Measurements from ENCODE around the gene ZNF607.
"Not testable (repeated sequence)": the region's sequence is repeated elsewhere in the genome, so short reads cannot be mapped to it uniquely, and the experiment has no call there.

The ZNF607 gene

GRCh38 chr19:37719111-37719926 is at the start of gene ZNF607:
ZNF607 (minus strand) TSS chr19:37719761; CDS start chr19:37711618, 8,143 bp downstream.
- in situ Hi-C loops (cut with MboI; ENCODE audit: low sequenced_read_pairs) = no loop called here

GRCh38 chr19:37763488-37763887 is 43.9 kb upstream of the ZNF607 start:
- in situ Hi-C loops (cut with MboI; ENCODE audit: low sequenced_read_pairs) = no loop called here

- in situ Hi-C loops (cut with MboI; ENCODE audit: low sequenced_read_pairs) = not testable (repeated sequence)
These were observed 38.1 kb upstream of the ZNF607 start for GRCh38 chr19:37757683-37758082.

- in situ Hi-C loops (cut with MboI; ENCODE audit: low sequenced_read_pairs) = no loop called here
These were observed 18.8 kb upstream of the ZNF607 start for GRCh38 chr19:37738371-37738770.

GRCh38 chr19:37725181-37725580 is 5.6 kb upstream of the ZNF607 start:
- in situ Hi-C loops (cut with MboI; ENCODE audit: low sequenced_read_pairs) = no loop called here

- in situ Hi-C loops (cut with MboI; ENCODE audit: low sequenced_read_pairs) = no loop called here
These were observed 335 bp upstream of the ZNF607 start for GRCh38 chr19:37719927-37720265.

- in situ Hi-C loops (cut with MboI; ENCODE audit: low sequenced_read_pairs) = no loop called here
These were observed 1.3 kb downstream of the ZNF607 start for GRCh38 chr19:37718304-37718703.

- in situ Hi-C loops (cut with MboI; ENCODE audit: low sequenced_read_pairs) = no loop called here
These were observed 3.4 kb downstream of the ZNF607 start for GRCh38 chr19:37716140-37716539.

GRCh38 chr19:37706052-37706605 is 13.4 kb downstream of the ZNF607 start:
- in situ Hi-C loops (cut with MboI; ENCODE audit: low sequenced_read_pairs) = no loop called here

- in situ Hi-C loops (cut with MboI; ENCODE audit: low sequenced_read_pairs) = no loop called here
These were observed 20.5 kb downstream of the ZNF607 start for GRCh38 chr19:37699057-37699456.

GRCh38 chr19:37698216-37698615 is 21.3 kb downstream of the ZNF607 start:
- in situ Hi-C loops (cut with MboI; ENCODE audit: low sequenced_read_pairs) = no loop called here

GRCh38 chr19:37695144-37695899 is 24.2 kb downstream of the ZNF607 start:
- in situ Hi-C loops (cut with MboI; ENCODE audit: low sequenced_read_pairs) = no loop called here

GRCh38 chr19:37692956-37693620 is 26.5 kb downstream of the ZNF607 start:
- in situ Hi-C loops (cut with MboI; ENCODE audit: low sequenced_read_pairs) = no loop called here

GRCh38 chr19:37691881-37692504 is 27.6 kb downstream of the ZNF607 start:
- in situ Hi-C loops (cut with MboI; ENCODE audit: low sequenced_read_pairs) = no loop called here

GRCh38 chr19:37683520-37683919 is 36.0 kb downstream of the ZNF607 start:
- in situ Hi-C loops (cut with MboI; ENCODE audit: low sequenced_read_pairs) = no loop called here

- in situ Hi-C loops (cut with MboI; ENCODE audit: low sequenced_read_pairs) = no loop called here
These were observed 50.1 kb downstream of the ZNF607 start for GRCh38 chr19:37669450-37669914.

GRCh38 chr19:37657157-37657556 is 62.4 kb downstream of the ZNF607 start:
- in situ Hi-C loops (cut with MboI; ENCODE audit: low sequenced_read_pairs) = not testable (repeated sequence)

- in situ Hi-C loops (cut with MboI; ENCODE audit: low sequenced_read_pairs) = no loop called here
These were observed 63.7 kb downstream of the ZNF607 start for GRCh38 chr19:37655689-37656371.

- in situ Hi-C loops (cut with MboI; ENCODE audit: low sequenced_read_pairs) = no loop called here
These were observed 64.3 kb downstream of the ZNF607 start, which contains the start of gene ZFP30 for GRCh38 chr19:37655301-37655688. ZFP30 (minus strand) TSS chr19:37655465; CDS start chr19:37647822, 7,643 bp downstream.
